Esophagus squamous epithelium (tissue), 4 donors: ENCODE data around the gene WSCD2.

ENCODE experiments used
- CTCF ChIP-seq, 6 experiments: fragments of 450-650 bp in 4 of 6; fragments of 200-600 bp in 2 of 6; sonication (generic) in 2 of 6; IDR thresholded peaks; one replicate each; pipeline ENCODE4 v1.5.1; 2016 to 2019; ENCODE audit warnings: antibody characterized with exemption in 6 of 6, mild to moderate bottlenecking in 4 of 6, moderate library complexity in 4 of 6
- POLR2A ChIP-seq, 4 donors: fragments of 450-650 bp; IDR thresholded peaks; one replicate each; pipeline ENCODE4 v1.6.1; 2017; ENCODE audit warnings: antibody characterized with exemption in 4 of 4, mild to moderate bottlenecking in 4 of 4, moderate library complexity in 3 of 4

- no peak for TF ChIP-seq CTCF (IDR thresholded peaks at IDR 0.05)
- no peak for TF ChIP-seq POLR2A (IDR thresholded peaks at IDR 0.05)
Observed at GRCh38 chr12:108157870-108158459, 28.9 kb downstream of the WSCD2 start.
